ENCODE data around the gene AKR1C4.

DNA sequence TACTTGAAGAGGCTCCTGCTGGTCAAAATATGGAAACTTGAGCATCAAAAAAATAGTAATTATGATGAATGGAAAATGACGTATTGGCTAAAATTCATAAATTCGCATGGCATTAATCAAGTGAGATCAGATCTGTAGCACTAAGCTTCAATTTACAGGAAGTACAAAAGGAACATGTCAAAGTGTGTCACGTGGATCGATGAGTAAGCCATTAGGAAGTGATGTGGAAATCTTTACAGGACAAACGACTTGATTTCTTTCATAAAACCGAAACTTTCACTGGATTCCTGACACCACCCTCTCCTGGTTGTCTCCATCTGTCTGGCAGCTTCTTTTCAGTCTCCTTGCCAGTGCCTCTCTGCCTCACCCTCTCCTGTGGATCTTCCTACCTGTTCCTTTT is 37.5 kb upstream of the AKR1C4 start:
- TF ChIP-seq, protein P1, sequence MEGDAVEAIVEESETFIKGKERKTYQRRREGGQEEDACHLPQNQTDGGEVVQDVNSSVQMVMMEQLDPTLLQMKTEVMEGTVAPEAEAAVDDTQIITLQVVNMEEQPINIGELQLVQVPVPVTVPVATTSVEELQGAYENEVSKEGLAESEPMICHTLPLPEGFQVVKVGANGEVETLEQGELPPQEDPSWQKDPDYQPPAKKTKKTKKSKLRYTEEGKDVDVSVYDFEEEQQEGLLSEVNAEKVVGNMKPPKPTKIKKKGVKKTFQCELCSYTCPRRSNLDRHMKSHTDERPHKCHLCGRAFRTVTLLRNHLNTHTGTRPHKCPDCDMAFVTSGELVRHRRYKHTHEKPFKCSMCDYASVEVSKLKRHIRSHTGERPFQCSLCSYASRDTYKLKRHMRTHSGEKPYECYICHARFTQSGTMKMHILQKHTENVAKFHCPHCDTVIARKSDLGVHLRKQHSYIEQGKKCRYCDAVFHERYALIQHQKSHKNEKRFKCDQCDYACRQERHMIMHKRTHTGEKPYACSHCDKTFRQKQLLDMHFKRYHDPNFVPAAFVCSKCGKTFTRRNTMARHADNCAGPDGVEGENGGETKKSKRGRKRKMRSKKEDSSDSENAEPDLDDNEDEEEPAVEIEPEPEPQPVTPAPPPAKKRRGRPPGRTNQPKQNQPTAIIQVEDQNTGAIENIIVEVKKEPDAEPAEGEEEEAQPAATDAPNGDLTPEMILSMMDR (IDR thresholded peaks at IDR 0.05; ENCODE audit: insufficient read depth, low read length, poor library complexity, severe bottlenecking), result no peak
- no peak for TF ChIP-seq EZH2phosphoT487 (conservative IDR thresholded peaks at IDR 0.05; ENCODE audit: low read length)
